Psoas muscle (tissue), 8 donors: Measurements from ENCODE around the gene CCSAP. TPM values are rescaled to one million over a fixed set of nuclear protein-coding genes. Genes with fewer than 3 reads are reported as not detected.
"Not testable (repeated sequence)": the region's sequence is repeated elsewhere in the genome, so short reads cannot be mapped to it uniquely, and the experiment has no call there.

ENCODE experiments used
- ATAC-seq, 4 donors: fragments of 200-7000 bp; cut with Tn5 transposase; one replicate each; pipeline ENCODE4 v1.9.1; 2020; ENCODE audit warnings: moderate library complexity in 3 of 4, mild to moderate bottlenecking in 2 of 4
- DNase-seq, 2 donors: peaks; one replicate each; pipeline ENCODE4 v3.0.0-alpha.2; 2020
- H3K27ac ChIP-seq: fragments of 200-600 bp; one replicate; pipeline ENCODE4 v1.8.0; 2022
- H3K27me3 ChIP-seq, 3 donors: fragments of 200-600 bp in 1 of 3; one replicate each; pipeline versions ENCODE4 v1.6.1 to v1.8.0; 2013 to 2022; ENCODE audit warnings: low read length in 2 of 3, mild to moderate bottlenecking in 2 of 3, moderate library complexity in 1 of 3; ENCODE audit not compliant: insufficient read depth in 3 of 3
- H3K36me3 ChIP-seq, 2 donors: fragments of 200-600 bp in 1 of 2; one replicate each; pipeline versions ENCODE4 v1.6.1 to v1.8.0; 2013 to 2022; ENCODE audit warnings: low read depth in 1 of 2, mild to moderate bottlenecking in 1 of 2, moderate library complexity in 1 of 2; ENCODE audit not compliant: insufficient read depth in 1 of 2
- H3K4me1 ChIP-seq: fragments of 200-600 bp; one replicate; pipeline ENCODE4 v1.8.0; 2022
- H3K4me3 ChIP-seq: fragments of 200-600 bp; one replicate; pipeline ENCODE4 v1.8.0; 2022; ENCODE audit warnings: mild to moderate bottlenecking
- H3K9me3 ChIP-seq: fragments of 200-600 bp; one replicate; pipeline ENCODE4 v1.8.0; 2022
- CTCF ChIP-seq: fragments of 200-600 bp; IDR thresholded peaks from one replicate; pipeline ENCODE4 v1.8.0; 2022; ENCODE audit warnings: antibody characterized with exemption
- WGBS, 3 donors: extraction: QIAGEN DNeasy Blood & Tissue Kit; methylation state at CpG; one replicate each; pipeline versions ENCODE4 v1.1.6 to v1.1.7; 2013; 5-methylcytosine and 5-hydroxymethylcytosine counted together
- intact Hi-C, 2 donors: fragments of 100-400 bp; cut with DNase I; formaldehyde crosslinking; loops; one replicate each; pipeline versions ENCODE4 v1.11.0 to v1.14.2; 2022
- polyA plus RNA-seq, 3 donors: library from polyadenylated mRNA; stranded (reverse); fragments of 200-250 nt; gene quantifications; one replicate each; pipeline ENCODE4 v1.2.3, GENCODE V29; 2013
- total RNA-seq, 4 donors: library from RNA; stranded (reverse); fragmentation: NEBNext Ultra II Directional in 2 of 4; extraction: Animal tissue kit (Norgen Biotek cat#: 25700) in 2 of 4; gene quantifications; one replicate each; pipeline versions ENCODE4 v1.2.1 to v1.2.4, GENCODE V29; 2021 to 2023
- donor health status: healthy with polysubstance abuse.
- donor health status: DM: no; HTN: no; CAD: no; lungs with moderate emphysema.
- donor health status: Bipolar disorder and iron deficiency.
- donor health status: healthy.
- donor health status: DM: yes; HTN: yes; CAD: no.
- donor health status: DM: no; HTN: no; CAD: no.
- donor health status: DM: no; HTN: no; CAD: no.
- donor health status: DM: yes; HTN: yes; CAD: no.

CCSAP gene
- total and polyA plus RNA-seq, 7 donors = 0.53 to 2.2 (median 1.2) TPM

- DNase-seq = no peak
- H3K36me3 ChIP-seq = peaks cover 0 to 6% of the 10 kb centered on the region in 2 donors
- peaks cover 5% of the 10 kb centered on the region for H3K4me1 ChIP-seq
- TF ChIP-seq CTCF = no peak
- H3K9me3 ChIP-seq = peaks cover 3% of the 10 kb centered on the region
- H3K4me3 ChIP-seq = no peak overlapping the region
- 60 to 76% (median 65%) methylated on average over 3 of the region's 3 CpGs for WGBS, 3 donors
- no peaks in the 10 kb centered on the region for H3K27me3 ChIP-seq
- ATAC-seq = no peak
- no peak overlapping the region for H3K27ac ChIP-seq
- intact Hi-C loops = loop anchor here in 1 of 2 donors (5.0 kb wide), 1 partner anchor 64 kb away; the partner anchor contains the start of gene RAB4A
Observed at GRCh38 chr1:229336345-229336744, 6.5 kb downstream of the CCSAP start.

GRCh38 chr1:229334716-229335115 is 8.1 kb downstream of the CCSAP start:
- Histone ChIP-seq H3K27me3 (no peaks in the 10 kb centered on the region), H3K9me3 (peaks cover 3% of the 10 kb centered on the region), H3K27ac (no peak overlapping the region), H3K4me3 (no peak overlapping the region), H3K4me1 (peaks cover 3% of the 10 kb centered on the region), H3K36me3 (peaks cover 0 to 6% of the 10 kb centered on the region in 2 donors)
- DNase-seq = no peak
- no peak for ATAC-seq
- intact Hi-C loops = loop anchor here in 1 of 2 donors (5.0 kb wide), 1 partner anchor 62 kb away; the partner anchor contains the start of gene RAB4A
- 95 to 98% (median 96%) methylated on average over 2 of the region's 2 CpGs for WGBS, 3 donors
- TF ChIP-seq CTCF = no peak

- TF ChIP-seq CTCF = no peak
- Histone ChIP-seq H3K27ac (no peak overlapping the region), H3K9me3 (peaks cover 3% of the 10 kb centered on the region), H3K4me3 (no peak overlapping the region), H3K27me3 (no peaks in the 10 kb centered on the region), H3K4me1 (peaks cover 3% of the 10 kb centered on the region), H3K36me3 (peaks cover 0 to 6% of the 10 kb centered on the region in 2 donors)
- DNase-seq (no peak), ATAC-seq (no peak)
- 75 to 100% (median 99%) methylated on average over 2 of the region's 2 CpGs for WGBS, 3 donors
- intact Hi-C loops = no loop called here
Observed at GRCh38 chr1:229334269-229334668, 8.6 kb downstream of the CCSAP start.

GRCh38 chr1:229328598-229329362 is 14.1 kb downstream of the CCSAP start:
- peaks cover 6 to 34% of the 10 kb centered on the region in 2 donors for H3K36me3 ChIP-seq
- intact Hi-C loops = no loop called here
- no peaks in the 10 kb centered on the region for H3K9me3 ChIP-seq
- TF ChIP-seq CTCF = no peak
- ATAC-seq = no peak
- DNase-seq = no peak
- H3K4me3 ChIP-seq = no peak overlapping the region
- H3K4me1 ChIP-seq = no peaks in the 10 kb centered on the region
- H3K27ac ChIP-seq = no peak overlapping the region
- 79 to 84% (median 83%) methylated on average over 7 of the region's 7 CpGs for WGBS, 3 donors
- H3K27me3 ChIP-seq = no peaks in the 10 kb centered on the region

- H3K27ac ChIP-seq, ATAC-seq, intact Hi-C loops, H3K4me3 ChIP-seq, H3K27me3 ChIP-seq, DNase-seq, H3K9me3 ChIP-seq, H3K4me1 ChIP-seq: not testable (repeated sequence)
- 94 to 98% (median 97%) methylated on average over 6 of the region's 6 CpGs for WGBS, 3 donors
- peaks cover 6 to 44% of the 10 kb centered on the region in 2 donors for H3K36me3 ChIP-seq
Observed at GRCh38 chr1:229327765-229328164, 15.1 kb downstream of the CCSAP start.
